ENCODE results near the gene TRIM9. TPM values are rescaled to one million over a fixed set of nuclear protein-coding genes. Genes with fewer than 3 reads are reported as not detected.

The TRIM9 gene
- total RNA-seq, 8 experiments from 2014 or later, result 8.8 to 46.7 (median 18.8) TPM

- in situ Hi-C loops (cut with MboI; ENCODE audit: low pct_unique_long_range_greater_than_20kb in 2 of 9, low sequenced_read_pairs in 9 of 9, unreplicated experiment in 9 of 9), result no loop called here
- Histone ChIP-seq H3K27ac (no peak overlapping the region), H3K4me1 (replicated peaks in 1 of 2) (peaks cover 0 to 2% of the 10 kb centered on the region in 2 donors), H3K4me3 (no peak overlapping the region)
- 60 to 100% (median 100%) methylated on average over 1 of the region's 1 CpG; no CpG with 5 or more reads in 1 of the 10 experiments for WGBS, 10 experiments
- ATAC-seq (replicated peaks in 6 of 8), result no peak
These were observed 21.8 kb upstream of the TRIM9 start for GRCh38 chr14:51116682-51117081.

- 28 to 100% (median 81%) methylated on average over 1 to 3 of the region's 3 CpGs; no CpG with 5 or more reads in 2 of the 10 experiments for WGBS, 10 experiments
- no peak overlapping the region for H3K4me3 ChIP-seq
- H3K4me1 ChIP-seq (replicated peaks in 1 of 2), result no peaks in the 10 kb centered on the region
- in situ Hi-C loops (cut with MboI; ENCODE audit: low pct_unique_long_range_greater_than_20kb in 2 of 9, low sequenced_read_pairs in 9 of 9, unreplicated experiment in 9 of 9), result no loop called here
- ATAC-seq (replicated peaks in 6 of 8), result peak in 1 of 8 experiments; percentile 27
- H3K27ac ChIP-seq, result no peak overlapping the region
These were observed 14.7 kb upstream of the TRIM9 start for GRCh38 chr14:51109651-51110050.

GRCh38 chr14:51107801-51108200, 12.9 kb upstream of the TRIM9 start:
- in situ Hi-C loops (cut with MboI; ENCODE audit: low pct_unique_long_range_greater_than_20kb in 2 of 9, low sequenced_read_pairs in 9 of 9, unreplicated experiment in 9 of 9), result no loop called here
- Histone ChIP-seq H3K4me3 (no peak overlapping the region), H3K4me1 (replicated peaks in 1 of 2) (no peaks in the 10 kb centered on the region), H3K27ac (no peak overlapping the region)
- 43 to 100% (median 92%) methylated on average over 1 of the region's 1 CpG; no CpG with 5 or more reads in 1 of the 10 experiments for WGBS, 10 experiments
- ATAC-seq (replicated peaks in 6 of 8), result no peak

GRCh38 chr14:51104467-51104866, 9.6 kb upstream of the TRIM9 start:
- no peak for ATAC-seq (replicated peaks in 6 of 8)
- in situ Hi-C loops (cut with MboI; ENCODE audit: low pct_unique_long_range_greater_than_20kb in 2 of 9, low sequenced_read_pairs in 9 of 9, unreplicated experiment in 9 of 9), result no loop called here
- H3K4me1 ChIP-seq (replicated peaks in 1 of 2), result no peaks in the 10 kb centered on the region
- no peak overlapping the region for H3K4me3 ChIP-seq
- H3K27ac ChIP-seq, result no peak overlapping the region

- Histone ChIP-seq H3K4me3 (no peak overlapping the region), H3K4me1 (replicated peaks in 1 of 2) (peaks cover 18 to 20% of the 10 kb centered on the region in 2 donors), H3K27ac (no peak overlapping the region)
- in situ Hi-C loops (cut with MboI; ENCODE audit: low pct_unique_long_range_greater_than_20kb in 2 of 9, low sequenced_read_pairs in 9 of 9, unreplicated experiment in 9 of 9), result loop anchor here in 1 of 9 experiments (25.0 kb wide), 1 partner anchor 135 kb away; no protein-coding TSS in a partner anchor
- WGBS, 10 experiments, result 67 to 100% (median 100%) methylated on average over 1 of the region's 1 CpG; no CpG with 5 or more reads in 2 of the 10 experiments
- no peak for ATAC-seq (replicated peaks in 6 of 8)
These were observed 2.4 kb upstream of the TRIM9 start for GRCh38 chr14:51097287-51097686.

GRCh38 chr14:51096870-51097269, 2.0 kb upstream of the TRIM9 start:
- in situ Hi-C loops (cut with MboI; ENCODE audit: low pct_unique_long_range_greater_than_20kb in 2 of 9, low sequenced_read_pairs in 9 of 9, unreplicated experiment in 9 of 9), result loop anchor here in 1 of 9 experiments (25.0 kb wide), 1 partner anchor 135 kb away; no protein-coding TSS in a partner anchor

GRCh38 chr14:51095854-51096823, 1.2 kb upstream of the TRIM9 start:
- peaks cover 20% of the 10 kb centered on the region in 2 donors for H3K4me1 ChIP-seq (replicated peaks in 1 of 2)
- peak overlapping the region; percentile 86 to 87 for H3K27ac ChIP-seq
- ATAC-seq (replicated peaks in 6 of 8), result no peak
- WGBS, 10 experiments, result 24 to 100% (median 29%) methylated on average over 1 to 13 of the region's 19 CpGs; no CpG with 5 or more reads in 1 of the 10 experiments
- in situ Hi-C loops (cut with MboI; ENCODE audit: low pct_unique_long_range_greater_than_20kb in 2 of 9, low sequenced_read_pairs in 9 of 9, unreplicated experiment in 9 of 9), result loop anchor here in 1 of 9 experiments (25.0 kb wide), 1 partner anchor 134 kb away; no protein-coding TSS in a partner anchor
- H3K4me3 ChIP-seq, result peak overlapping the region; percentile 63 to 94 (median 75)

More at GRCh38 chr14:51096870-51097269, 2.0 kb upstream of the TRIM9 start:
- 68 to 100% (median 94%) methylated on average over 1 to 2 of the region's 2 CpGs; no CpG with 5 or more reads in 1 of the 10 experiments for WGBS, 10 experiments
- Histone ChIP-seq H3K4me1 (replicated peaks in 1 of 2) (peaks cover 20% of the 10 kb centered on the region in 2 donors), H3K27ac (no peak overlapping the region), H3K4me3 (no peak overlapping the region)
- no peak for ATAC-seq (replicated peaks in 6 of 8)

- in situ Hi-C loops (cut with MboI; ENCODE audit: low pct_unique_long_range_greater_than_20kb in 2 of 9, low sequenced_read_pairs in 9 of 9, unreplicated experiment in 9 of 9), result loop anchor here in 1 of 9 experiments (25.0 kb wide), 1 partner anchor 132 kb away; no protein-coding TSS in a partner anchor
- Histone ChIP-seq H3K4me3 (peak overlapping the region; percentile 63 to 94 (median 75)), H3K4me1 (replicated peaks in 1 of 2) (peaks cover 20% of the 10 kb centered on the region in 2 donors), H3K27ac (peak overlapping the region; percentile 42 to 52)
- 0% methylated on average over 1 to 3 of the region's 46 CpGs; no CpG with 5 or more reads in 7 of the 10 experiments for WGBS, 10 experiments
- ATAC-seq (replicated peaks in 6 of 8), result peak in 6 of 8 experiments; percentile 0 to 7 (median 4)
These were observed 553 bp downstream of the TRIM9 start for GRCh38 chr14:51094282-51094821.

- Histone ChIP-seq H3K4me1 (replicated peaks in 1 of 2) (peaks cover 20% of the 10 kb centered on the region in 2 donors), H3K4me3 (peak overlapping the region; percentile 63 to 94 (median 75)), H3K27ac (no peak overlapping the region)
- WGBS, 10 experiments, result 0 to 83% (median 7%) methylated on average over 2 to 12 of the region's 68 CpGs; no CpG with 5 or more reads in 5 of the 10 experiments
- in situ Hi-C loops (cut with MboI; ENCODE audit: low pct_unique_long_range_greater_than_20kb in 2 of 9, low sequenced_read_pairs in 9 of 9, unreplicated experiment in 9 of 9), result loop anchor here in 1 of 9 experiments (25.0 kb wide), 1 partner anchor 131 kb away; no protein-coding TSS in a partner anchor
- ATAC-seq (replicated peaks in 6 of 8), result peak; percentile 5 to 29 (median 18)
These were observed 1.3 kb downstream of the TRIM9 start for GRCh38 chr14:51093371-51094281.

GRCh38 chr14:51092965-51093364, 1.9 kb downstream of the TRIM9 start:
- no peak overlapping the region for H3K27ac ChIP-seq
- ATAC-seq (replicated peaks in 6 of 8), result no peak
- WGBS, 10 experiments, result 55 to 90% (median 75%) methylated on average over 3 to 7 of the region's 7 CpGs; no CpG with 5 or more reads in 2 of the 10 experiments
- in situ Hi-C loops (cut with MboI; ENCODE audit: low pct_unique_long_range_greater_than_20kb in 2 of 9, low sequenced_read_pairs in 9 of 9, unreplicated experiment in 9 of 9), result loop anchor here in 1 of 9 experiments (25.0 kb wide), 1 partner anchor 131 kb away; no protein-coding TSS in a partner anchor
- H3K4me1 ChIP-seq (replicated peaks in 1 of 2), result peaks cover 20% of the 10 kb centered on the region in 2 donors
- peak overlapping the region; percentile 63 to 94 (median 75) for H3K4me3 ChIP-seq

GRCh38 chr14:51089278-51089677, 5.6 kb downstream of the TRIM9 start:
- Histone ChIP-seq H3K4me1 (replicated peaks in 1 of 2) (peaks cover 16 to 22% of the 10 kb centered on the region in 2 donors), H3K4me3 (no peak overlapping the region), H3K27ac (no peak overlapping the region)
- no peak for ATAC-seq (replicated peaks in 6 of 8)
- 38 to 100% (median 80%) methylated on average over 1 of the region's 1 CpG; no CpG with 5 or more reads in 3 of the 10 experiments for WGBS, 10 experiments
- in situ Hi-C loops (cut with MboI; ENCODE audit: low pct_unique_long_range_greater_than_20kb in 2 of 9, low sequenced_read_pairs in 9 of 9, unreplicated experiment in 9 of 9), result loop anchor here in 1 of 9 experiments (25.0 kb wide), 1 partner anchor 127 kb away; no protein-coding TSS in a partner anchor

GRCh38 chr14:51087031-51087441, 7.9 kb downstream of the TRIM9 start:
- in situ Hi-C loops (cut with MboI; ENCODE audit: low pct_unique_long_range_greater_than_20kb in 2 of 9, low sequenced_read_pairs in 9 of 9, unreplicated experiment in 9 of 9), result loop anchor here in 1 of 9 experiments (25.0 kb wide), 1 partner anchor 125 kb away; no protein-coding TSS in a partner anchor
- WGBS, 10 experiments, result 0 to 100% (median 43%) methylated on average over 1 to 2 of the region's 3 CpGs; no CpG with 5 or more reads in 6 of the 10 experiments
- Histone ChIP-seq H3K4me3 (no peak overlapping the region), H3K27ac (no peak overlapping the region), H3K4me1 (replicated peaks in 1 of 2) (peaks cover 4 to 15% of the 10 kb centered on the region in 2 donors)
- peak; percentile 16 to 97 (median 44) for ATAC-seq (replicated peaks in 6 of 8)

All from motor neuron (in vitro differentiated cells).